NCI-H748 treated with DMSO at 0.1 percent for 48 hours (cell line): ENCODE results near the gene DRC7.

Source experiments
- DNase-seq: peaks from one replicate; lab custom pipeline; 2025; lab: John Stamatoyannopoulos, UW

Gene DRC7

DNA sequence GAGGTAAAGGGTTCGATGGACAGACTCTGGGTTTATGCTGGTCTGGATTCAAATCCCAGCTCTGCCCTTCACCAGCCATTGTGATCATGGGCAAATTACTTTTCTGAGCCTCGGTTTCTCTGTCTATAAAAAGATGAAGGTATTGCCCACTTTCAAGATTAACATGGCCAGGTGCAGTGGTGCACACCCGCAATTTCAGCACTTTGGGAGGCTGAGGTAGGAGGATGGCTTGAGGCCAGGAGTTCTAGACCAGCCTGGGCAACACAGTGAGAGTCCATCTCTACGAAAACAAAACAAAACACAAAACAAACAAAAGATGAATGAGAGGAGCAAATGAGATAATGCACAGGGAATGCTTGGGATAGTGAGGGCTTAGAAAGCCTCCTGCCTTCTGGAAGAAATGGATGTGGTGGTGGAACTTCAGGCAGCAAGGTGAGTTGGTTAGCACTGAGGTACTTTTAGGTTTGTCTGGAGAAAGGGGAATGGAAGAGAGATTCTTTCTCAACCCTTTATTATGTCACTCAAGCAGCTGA is 18.0 kb upstream of the DRC7 start:
- no peak for DNase-seq

DNA sequence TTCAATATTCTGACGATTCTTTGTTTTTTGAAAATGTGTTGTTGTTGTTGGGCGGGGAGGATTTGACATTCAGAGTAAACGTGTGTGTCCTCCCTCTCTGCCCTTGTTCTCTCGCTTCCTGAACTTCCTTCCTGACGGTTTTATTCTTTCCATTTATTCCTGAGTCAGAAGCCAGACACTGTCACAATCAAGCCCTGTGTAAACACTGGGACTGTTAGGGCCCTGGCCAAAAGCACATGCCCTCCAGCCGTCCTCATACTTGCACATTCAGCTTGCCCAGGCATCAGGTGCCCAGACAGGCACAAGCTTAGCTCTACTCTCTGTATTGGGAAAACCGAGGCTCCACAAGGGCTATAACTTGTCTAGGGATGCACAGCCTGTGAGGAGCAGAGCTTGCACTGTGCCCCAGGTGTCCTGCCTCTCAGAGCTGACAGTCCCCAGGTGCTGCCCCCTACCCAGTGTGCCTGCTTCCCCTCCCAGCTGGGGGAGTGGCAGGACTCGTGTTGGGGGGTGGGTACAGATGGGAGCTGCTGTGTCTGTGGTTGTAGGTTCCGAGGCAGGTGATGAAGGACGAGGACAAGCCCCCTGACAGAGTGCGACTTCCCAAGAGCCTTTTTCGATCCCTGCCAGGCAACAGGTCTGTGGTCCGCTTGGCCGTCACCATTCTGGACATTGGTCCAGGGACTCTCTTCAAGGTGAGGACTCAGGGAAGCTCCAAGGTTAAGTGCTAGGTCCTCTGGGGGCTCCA is 16.8 kb upstream of the DRC7 start:
- no peak for DNase-seq

DNA sequence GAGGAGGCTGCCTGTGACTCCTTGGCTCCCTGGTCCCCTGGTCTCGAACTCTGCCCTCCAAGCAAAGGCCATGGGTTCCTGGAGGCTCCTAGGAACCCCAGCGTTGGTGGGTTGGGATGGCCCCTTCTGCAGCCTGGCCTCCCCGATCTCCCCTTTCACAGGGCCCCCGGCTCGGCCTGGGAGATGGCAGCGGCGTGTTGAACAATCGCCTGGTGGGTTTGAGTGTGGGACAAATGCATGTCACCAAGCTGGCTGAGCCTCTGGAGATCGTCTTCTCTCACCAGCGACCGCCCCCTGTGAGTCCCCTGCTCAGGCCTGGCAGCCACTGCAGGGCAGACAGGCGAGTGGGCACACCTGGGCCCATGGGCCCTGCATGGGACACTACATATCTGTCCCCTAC is 15.6 kb upstream of the DRC7 start:
- DNase-seq: no peak

DNA sequence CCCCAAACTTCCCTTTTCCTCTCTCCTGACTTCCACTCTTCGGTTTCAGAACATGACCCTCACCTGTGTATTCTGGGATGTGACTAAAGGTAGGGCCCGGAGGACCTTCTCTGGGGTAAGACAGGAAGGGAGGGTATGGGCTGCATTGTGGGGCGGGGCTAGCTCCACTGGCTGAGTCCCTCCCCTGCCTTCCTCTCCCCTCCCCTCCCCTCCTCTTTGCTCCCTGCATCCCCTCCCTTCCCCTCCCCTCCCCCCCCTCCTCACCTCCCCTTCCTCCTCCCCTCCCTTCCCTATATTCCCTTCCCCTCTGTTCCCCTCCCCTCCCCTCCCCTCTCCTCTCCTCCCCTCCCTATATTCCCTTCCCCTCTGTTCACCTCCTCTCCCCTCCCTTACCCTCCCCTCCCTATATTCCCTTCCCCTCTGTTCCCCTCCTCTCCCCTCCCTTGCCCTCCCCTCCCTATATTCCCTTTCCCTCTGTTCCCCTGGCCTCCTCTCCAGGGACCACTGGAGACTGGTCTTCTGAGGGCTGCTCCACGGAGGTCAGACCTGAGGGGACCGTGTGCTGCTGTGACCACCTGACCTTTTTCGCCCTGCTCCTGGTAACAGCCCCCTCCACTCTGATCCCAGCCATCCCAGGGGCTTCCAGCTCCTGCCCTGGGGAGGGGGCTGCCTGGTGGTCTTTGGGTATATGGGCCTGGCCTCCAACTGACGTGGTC is 14.7 kb upstream of the DRC7 start:
- DNase-seq: no peak

DNA sequence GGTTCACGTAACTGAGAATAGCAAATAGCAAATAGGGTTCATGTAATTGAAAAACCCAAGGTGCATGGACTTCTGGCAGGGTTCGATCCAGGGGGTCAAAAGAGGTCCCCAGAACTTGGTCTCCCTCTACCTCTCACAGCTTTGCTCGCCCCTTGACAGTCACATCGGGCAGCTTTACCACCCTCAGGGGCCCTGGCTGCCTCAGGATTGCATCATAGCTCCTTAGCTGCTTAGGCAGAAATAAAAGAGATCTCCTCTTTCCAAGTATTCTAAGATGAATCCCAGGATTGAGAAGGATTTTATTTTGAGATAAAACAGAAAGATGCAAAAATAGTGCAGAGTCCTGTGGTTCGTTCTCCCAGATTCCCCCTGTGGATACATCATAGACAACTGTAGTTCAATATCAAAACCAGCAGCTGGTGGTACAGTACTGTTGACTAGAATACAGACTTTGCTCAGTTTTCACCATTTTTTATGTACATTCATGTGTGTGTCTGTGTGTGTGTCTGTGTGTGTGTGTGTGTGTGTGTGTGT is 13.7 kb upstream of the DRC7 start:
- no peak for DNase-seq

- DNase-seq: no peak
Measured at GRCh38 chr16:57681950-57682728, 12.5 kb upstream of the DRC7 start.

- no peak for DNase-seq
Measured at GRCh38 chr16:57682809-57683635, 11.6 kb upstream of the DRC7 start.

DNA sequence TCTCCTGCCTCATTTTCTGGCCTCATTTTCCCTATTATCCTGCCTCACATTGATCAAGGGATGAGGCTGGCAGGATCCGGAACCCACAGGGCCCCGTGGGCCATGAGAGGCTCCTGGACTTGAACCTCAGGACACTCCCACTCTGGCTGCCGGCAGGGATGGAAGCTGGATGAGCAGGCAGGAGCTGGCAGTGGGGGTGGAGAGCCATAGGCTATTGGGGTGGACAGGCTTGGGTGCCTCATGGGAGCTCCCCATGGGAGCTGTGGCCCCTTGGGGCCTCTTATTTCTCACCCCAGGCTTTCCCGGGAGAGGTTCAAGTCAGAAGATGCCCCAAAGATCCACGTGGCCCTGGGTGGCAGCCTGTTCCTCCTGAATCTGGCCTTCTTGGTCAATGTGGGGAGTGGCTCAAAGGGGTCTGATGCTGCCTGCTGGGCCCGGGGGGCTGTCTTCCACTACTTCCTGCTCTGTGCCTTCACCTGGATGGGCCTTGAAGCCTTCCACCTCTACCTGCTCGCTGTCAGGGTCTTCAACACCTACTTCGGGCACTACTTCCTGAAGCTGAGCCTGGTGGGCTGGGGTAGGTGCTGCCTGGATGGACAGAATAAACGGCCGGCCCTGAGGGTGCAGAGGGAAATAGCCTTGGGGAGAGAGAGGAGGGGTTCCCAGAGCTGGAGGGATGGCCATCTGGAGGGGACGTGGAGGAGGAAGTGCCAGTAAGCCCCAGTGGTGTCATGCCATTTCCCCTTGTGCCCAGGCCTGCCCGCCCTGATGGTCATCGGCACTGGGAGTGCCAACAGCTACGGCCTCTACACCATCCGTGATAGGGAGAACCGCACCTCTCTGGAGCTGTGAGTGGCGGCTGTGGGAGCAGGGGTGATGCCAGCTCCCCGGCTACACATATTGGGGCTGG is 10.7 kb upstream of the DRC7 start:
- DNase-seq: no peak

GRCh38 chr16:57684626-57685358 is 9.8 kb upstream of the DRC7 start:
- DNase-seq: no peak

DNA sequence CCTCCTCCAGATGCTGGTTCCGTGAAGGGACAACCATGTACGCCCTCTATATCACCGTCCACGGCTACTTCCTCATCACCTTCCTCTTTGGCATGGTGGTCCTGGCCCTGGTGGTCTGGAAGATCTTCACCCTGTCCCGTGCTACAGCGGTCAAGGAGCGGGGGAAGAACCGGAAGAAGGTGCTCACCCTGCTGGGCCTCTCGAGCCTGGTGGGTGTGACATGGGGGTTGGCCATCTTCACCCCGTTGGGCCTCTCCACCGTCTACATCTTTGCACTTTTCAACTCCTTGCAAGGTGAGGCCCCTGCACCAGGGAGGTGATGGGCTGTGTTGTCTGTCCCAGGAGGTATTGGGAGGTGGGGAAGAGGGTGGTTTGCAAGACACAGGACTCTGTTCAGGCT is 9.0 kb upstream of the DRC7 start:
- DNase-seq: no peak

GRCh38 chr16:57686577-57686976 is 8.0 kb upstream of the DRC7 start:
- no peak for DNase-seq

DNA sequence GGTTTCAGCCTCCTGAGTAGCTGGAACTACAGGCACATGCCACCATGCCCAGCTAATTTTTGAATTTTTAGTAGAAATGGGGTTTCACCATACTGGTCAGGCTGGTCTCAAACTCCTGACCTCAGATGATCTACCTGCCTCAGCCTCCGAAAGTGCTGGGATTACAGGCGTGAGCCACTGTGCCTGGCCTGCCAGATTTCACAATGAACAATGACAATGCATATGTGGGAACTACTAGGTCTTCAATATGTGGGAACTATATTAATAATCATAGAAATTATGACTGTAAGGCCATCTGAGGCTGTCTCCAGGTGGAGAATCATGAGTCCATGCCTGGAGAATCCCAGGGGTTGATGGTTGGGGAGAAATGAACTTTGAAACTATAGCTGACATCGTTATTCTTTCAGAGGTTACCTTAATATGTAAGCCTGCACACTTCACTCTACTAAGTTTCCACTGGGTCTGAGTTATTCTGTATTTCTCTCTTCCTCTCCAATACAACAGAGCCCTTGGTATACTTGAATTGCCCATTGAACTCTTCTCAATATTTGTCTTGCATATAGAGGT is 7.2 kb upstream of the DRC7 start:
- no peak for DNase-seq

DNA sequence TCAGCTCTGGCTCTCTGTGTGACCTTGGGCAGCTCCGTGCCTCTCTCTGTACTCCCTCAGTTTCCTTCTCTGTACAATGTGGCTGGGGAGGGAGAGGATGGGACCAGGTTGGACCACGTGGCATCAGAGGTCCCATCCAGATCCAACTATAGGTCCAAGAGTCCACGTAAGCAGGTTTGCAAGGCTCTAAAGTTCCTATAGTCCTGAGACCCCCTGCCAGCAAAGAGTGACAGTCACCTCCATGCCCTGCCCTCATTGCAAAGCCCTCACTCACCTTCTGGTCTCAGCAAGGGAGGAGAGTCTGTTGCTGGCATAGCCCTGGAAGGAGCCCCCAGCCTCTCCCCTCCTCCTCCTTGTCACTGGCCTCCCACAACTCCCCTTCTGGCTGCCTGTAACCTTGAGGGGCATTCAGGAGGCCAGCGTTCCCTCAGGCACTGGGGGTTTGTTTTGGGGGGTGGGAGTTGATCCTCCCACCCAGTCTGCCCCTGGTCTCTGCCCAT is 6.1 kb upstream of the DRC7 start:
- no peak for DNase-seq

- no peak for DNase-seq
Measured at GRCh38 chr16:57688987-57689761, 5.4 kb upstream of the DRC7 start.

DNA sequence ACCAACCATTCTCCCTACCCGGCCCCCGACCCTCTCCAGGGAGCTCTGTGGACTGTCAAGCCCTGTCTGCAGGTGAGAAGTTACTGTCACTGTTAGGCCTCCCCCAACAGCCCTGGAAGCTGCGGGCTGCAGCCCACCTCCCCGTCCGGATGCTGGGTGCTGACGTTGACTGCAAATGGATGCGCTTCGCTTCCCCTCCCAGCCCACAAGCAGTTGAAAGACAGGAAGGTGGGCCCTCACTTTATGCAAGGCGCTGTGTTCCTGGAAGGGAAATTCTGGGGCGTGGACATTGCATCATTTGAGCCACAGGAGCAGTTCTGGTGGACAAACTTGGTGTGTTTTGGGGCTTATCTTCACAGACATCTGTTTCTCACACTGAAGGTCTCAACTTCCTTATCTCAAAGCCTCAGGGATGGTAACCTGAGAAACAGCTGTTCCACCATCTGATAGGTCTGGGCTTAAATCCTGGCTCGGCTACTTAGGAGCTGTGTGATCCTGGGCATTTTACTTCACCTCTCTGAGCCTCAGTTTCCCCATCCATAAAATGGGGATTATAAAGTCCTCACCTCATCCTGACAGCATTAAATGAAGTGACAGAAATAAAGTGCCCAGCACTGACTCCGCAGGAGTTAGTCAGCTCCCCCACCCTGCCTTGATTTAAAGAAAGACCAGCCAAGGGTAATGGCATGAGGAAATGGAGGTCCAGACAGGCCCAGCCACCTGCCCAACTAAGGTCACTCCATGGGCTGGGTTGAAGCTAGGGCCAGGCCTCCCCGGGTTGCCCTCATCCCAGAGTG is 4.6 kb upstream of the DRC7 start:
- no peak for DNase-seq

DNA sequence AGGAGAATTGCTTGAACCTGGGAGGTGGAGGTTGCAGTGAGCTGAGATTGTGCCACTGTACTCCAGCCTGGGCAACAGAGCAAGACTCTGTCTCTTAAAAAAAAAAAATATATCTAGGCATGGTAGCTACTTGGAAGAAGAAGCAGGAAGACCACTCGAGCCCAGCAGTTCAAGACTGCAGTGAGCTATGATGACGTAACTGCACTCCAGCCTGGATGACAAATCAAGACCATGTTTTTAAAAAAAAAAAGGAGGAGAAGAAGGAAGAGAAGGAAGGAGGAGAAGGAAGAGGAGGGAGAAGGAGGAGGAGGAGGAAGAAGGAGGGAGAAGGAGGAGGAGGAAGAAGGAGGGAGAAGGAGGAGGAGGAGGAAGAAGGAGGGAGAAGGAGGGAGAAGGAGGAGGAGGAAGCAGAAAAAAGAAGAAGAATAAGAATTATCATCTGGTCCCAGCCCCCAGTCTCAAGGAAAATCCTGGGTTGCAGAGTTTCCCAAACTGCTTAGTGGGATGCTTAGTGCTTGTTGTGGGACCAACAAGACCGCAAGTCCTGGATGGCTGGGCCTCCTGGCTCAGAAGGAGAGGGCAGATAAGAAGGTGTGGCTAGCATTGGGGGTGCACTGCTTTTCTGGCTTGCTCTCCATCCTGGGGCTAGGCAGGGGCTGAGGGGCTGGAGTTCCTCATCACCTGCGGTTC is 3.7 kb upstream of the DRC7 start:
- DNase-seq: no peak

DNA sequence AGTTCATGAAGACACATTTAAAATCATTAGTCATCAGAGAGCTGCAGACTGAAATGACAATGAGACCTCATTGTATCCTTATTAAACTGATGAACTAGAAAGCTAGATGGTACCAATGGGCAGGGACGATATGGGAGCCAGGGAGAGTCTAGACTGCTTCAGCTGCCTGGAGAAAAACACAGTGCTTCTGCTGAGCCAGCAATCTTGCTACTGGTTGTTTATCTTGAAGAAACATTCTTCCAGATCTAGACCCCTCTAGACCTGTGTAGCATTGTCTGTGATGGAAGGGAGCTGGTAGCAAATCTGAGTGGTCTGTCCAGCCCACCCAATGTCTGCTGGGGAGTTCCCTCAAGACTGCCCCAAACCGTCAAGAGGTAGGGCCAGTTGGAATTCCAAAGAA is 2.0 kb upstream of the DRC7 start:
- no peak for DNase-seq
